ENCODE measurements around the gene PEX13. TPM values are rescaled to one million over a fixed set of nuclear protein-coding genes. Genes with fewer than 3 reads are reported as not detected.
A peak's percentile ranks its signal among the peaks of the same experiment; 100 is the strongest.
"Not testable (repeated sequence)": the region's sequence is repeated elsewhere in the genome, so short reads cannot be mapped to it uniquely, and the experiment has no call there.

The PEX13 gene
- 37.8 and 67.0 TPM in 2 replicates for total RNA-seq (2014; rRNA removed; shearing (Covaris generic); ENCODE audit: low replicate concordance)

- in situ Hi-C loops (cut with HindIII; ENCODE audit: low pct_unique_long_range_greater_than_20kb, low sequenced_read_pairs), result no loop called here
- peak; percentile 91 for DNase-seq (ENCODE audit: low read depth)
Measured at GRCh38 chr2:61017556-61018317, at the start of gene PEX13, which contains the start of gene PUS10. Gene PEX13 (plus strand): TSS chr2:61017720. CDS start chr2:61017760, 40 bp downstream. Gene PUS10 (minus strand): TSS chr2:61018255. CDS start chr2:61011890, 6,365 bp downstream.

- in situ Hi-C loops (cut with HindIII; ENCODE audit: low pct_unique_long_range_greater_than_20kb, low sequenced_read_pairs), result no loop called here
- DNase-seq (ENCODE audit: low read depth), result no peak
Measured at GRCh38 chr2:60972889-60973656, 44.4 kb upstream of the PEX13 start.

- no peak for DNase-seq (ENCODE audit: low read depth)
- in situ Hi-C loops (cut with HindIII; ENCODE audit: low pct_unique_long_range_greater_than_20kb, low sequenced_read_pairs), result no loop called here
Measured at GRCh38 chr2:60973705-60974104, 43.8 kb upstream of the PEX13 start.

GRCh38 chr2:60974652-60975051 is 42.9 kb upstream of the PEX13 start:
- in situ Hi-C loops (cut with HindIII; ENCODE audit: low pct_unique_long_range_greater_than_20kb, low sequenced_read_pairs), result no loop called here

GRCh38 chr2:60976256-60976850 is 41.2 kb upstream of the PEX13 start:
- no peak for DNase-seq (ENCODE audit: low read depth)
- in situ Hi-C loops (cut with HindIII; ENCODE audit: low pct_unique_long_range_greater_than_20kb, low sequenced_read_pairs), result no loop called here

More at GRCh38 chr2:60974652-60975051, 42.9 kb upstream of the PEX13 start:
- no peak for DNase-seq (ENCODE audit: low read depth)

- in situ Hi-C loops (cut with HindIII; ENCODE audit: low pct_unique_long_range_greater_than_20kb, low sequenced_read_pairs), result no loop called here
- no peak for DNase-seq (ENCODE audit: low read depth)
Measured at GRCh38 chr2:60976875-60977561, 40.5 kb upstream of the PEX13 start.

- in situ Hi-C loops (cut with HindIII; ENCODE audit: low pct_unique_long_range_greater_than_20kb, low sequenced_read_pairs), result no loop called here
Measured at GRCh38 chr2:60977562-60977895, 40.0 kb upstream of the PEX13 start.

GRCh38 chr2:60979231-60979630 is 38.3 kb upstream of the PEX13 start:
- DNase-seq (ENCODE audit: low read depth), result no peak
- in situ Hi-C loops (cut with HindIII; ENCODE audit: low pct_unique_long_range_greater_than_20kb, low sequenced_read_pairs), result no loop called here

More at GRCh38 chr2:60977562-60977895, 40.0 kb upstream of the PEX13 start:
- no peak for DNase-seq (ENCODE audit: low read depth)

GRCh38 chr2:60980071-60980815 is 37.3 kb upstream of the PEX13 start:
- no peak for DNase-seq (ENCODE audit: low read depth)
- in situ Hi-C loops (cut with HindIII; ENCODE audit: low pct_unique_long_range_greater_than_20kb, low sequenced_read_pairs), result no loop called here

- in situ Hi-C loops (cut with HindIII; ENCODE audit: low pct_unique_long_range_greater_than_20kb, low sequenced_read_pairs); DNase-seq (ENCODE audit: low read depth): not testable (repeated sequence)
Measured at GRCh38 chr2:60982066-60982465, 35.5 kb upstream of the PEX13 start.

- in situ Hi-C loops (cut with HindIII; ENCODE audit: low pct_unique_long_range_greater_than_20kb, low sequenced_read_pairs), result no loop called here
- DNase-seq (ENCODE audit: low read depth), result no peak
Measured at GRCh38 chr2:60984720-60985119, 32.8 kb upstream of the PEX13 start.

GRCh38 chr2:60987041-60987440 is 30.5 kb upstream of the PEX13 start:
- in situ Hi-C loops (cut with HindIII; ENCODE audit: low pct_unique_long_range_greater_than_20kb, low sequenced_read_pairs), result no loop called here
- no peak for DNase-seq (ENCODE audit: low read depth)

GRCh38 chr2:60987656-60988055 is 29.9 kb upstream of the PEX13 start:
- DNase-seq (ENCODE audit: low read depth); in situ Hi-C loops (cut with HindIII; ENCODE audit: low pct_unique_long_range_greater_than_20kb, low sequenced_read_pairs): not testable (repeated sequence)

GRCh38 chr2:60989259-60989658 is 28.3 kb upstream of the PEX13 start:
- no peak for DNase-seq (ENCODE audit: low read depth)
- in situ Hi-C loops (cut with HindIII; ENCODE audit: low pct_unique_long_range_greater_than_20kb, low sequenced_read_pairs), result no loop called here

GRCh38 chr2:60991644-60992043 is 25.9 kb upstream of the PEX13 start:
- DNase-seq (ENCODE audit: low read depth), result no peak
- in situ Hi-C loops (cut with HindIII; ENCODE audit: low pct_unique_long_range_greater_than_20kb, low sequenced_read_pairs), result no loop called here

GRCh38 chr2:60992985-60993392 is 24.5 kb upstream of the PEX13 start:
- DNase-seq (ENCODE audit: low read depth), result no peak
- in situ Hi-C loops (cut with HindIII; ENCODE audit: low pct_unique_long_range_greater_than_20kb, low sequenced_read_pairs), result no loop called here

GRCh38 chr2:60994131-60994530 is 23.4 kb upstream of the PEX13 start:
- in situ Hi-C loops (cut with HindIII; ENCODE audit: low pct_unique_long_range_greater_than_20kb, low sequenced_read_pairs), result no loop called here
- no peak for DNase-seq (ENCODE audit: low read depth)
